GM06990 (cell line): ENCODE results near the gene FCSK.

Source experiments
- DNase-seq: peaks from one replicate; pipeline ENCODE4 v3.0.0-alpha.2; 2011; ENCODE audit not compliant: insufficient read length; ENCODE audit errors: extremely low read depth
- H3K27me3 ChIP-seq: replicated peaks from 2 replicates; pipeline ENCODE4 v1.6.0; 2011; ENCODE audit warnings: low read length; ENCODE audit not compliant: control insufficient read depth, insufficient read depth
- H3K36me3 ChIP-seq: 2 replicates; pipeline ENCODE4 v1.5.1; 2011; ENCODE audit warnings: low read length; ENCODE audit not compliant: control insufficient read depth, insufficient read depth
- H3K4me3 ChIP-seq: replicated peaks from 2 replicates; pipeline ENCODE4 v1.5.1; 2011; ENCODE audit warnings: low read depth, mild to moderate bottlenecking, control low read depth, low read length
- CTCF ChIP-seq: IDR thresholded peaks from 2 replicates; pipeline ENCODE4 v1.5.1; 2011; ENCODE audit warnings: low read length, control low read depth, mild to moderate bottlenecking, inconsistent platforms; ENCODE audit not compliant: insufficient read depth, poor library complexity, severe bottlenecking

The FCSK gene

GRCh38 chr16:70474320-70475053 is 20.1 kb downstream of the FCSK start:
- Histone ChIP-seq H3K27me3 (no peaks in the 10 kb centered on the region), H3K4me3 (no peak overlapping the region), H3K36me3 (peaks cover 21% of the 10 kb centered on the region)
- TF ChIP-seq CTCF: no peak
- no peak for DNase-seq

GRCh38 chr16:70475054-70475871 is 20.9 kb downstream of the FCSK start:
- DNase-seq: no peak
- H3K36me3 ChIP-seq: peaks cover 26% of the 10 kb centered on the region
- no peaks in the 10 kb centered on the region for H3K27me3 ChIP-seq
- no peak overlapping the region for H3K4me3 ChIP-seq
- TF ChIP-seq CTCF: no peak

- DNase-seq: peak; percentile 83
- H3K4me3 ChIP-seq: no peak overlapping the region
- no peaks in the 10 kb centered on the region for H3K27me3 ChIP-seq
- no peak for TF ChIP-seq CTCF
- peaks cover 38% of the 10 kb centered on the region for H3K36me3 ChIP-seq
Measured at GRCh38 chr16:70476272-70477020, 22.1 kb downstream of the FCSK start.

- H3K27me3 ChIP-seq: no peaks in the 10 kb centered on the region
- DNase-seq: no peak
- H3K36me3 ChIP-seq: peaks cover 44% of the 10 kb centered on the region
- no peak for TF ChIP-seq CTCF
- no peak overlapping the region for H3K4me3 ChIP-seq
Measured at GRCh38 chr16:70478169-70478568, 23.8 kb downstream of the FCSK start.

- Histone ChIP-seq H3K27me3 (no peaks in the 10 kb centered on the region), H3K4me3 (no peak overlapping the region), H3K36me3 (peaks cover 39% of the 10 kb centered on the region)
- no peak for DNase-seq
- TF ChIP-seq CTCF: no peak
Measured at GRCh38 chr16:70478912-70479341, 24.5 kb downstream of the FCSK start.
